ENCODE data around the gene PBX1.

PBX1 gene

DNA sequence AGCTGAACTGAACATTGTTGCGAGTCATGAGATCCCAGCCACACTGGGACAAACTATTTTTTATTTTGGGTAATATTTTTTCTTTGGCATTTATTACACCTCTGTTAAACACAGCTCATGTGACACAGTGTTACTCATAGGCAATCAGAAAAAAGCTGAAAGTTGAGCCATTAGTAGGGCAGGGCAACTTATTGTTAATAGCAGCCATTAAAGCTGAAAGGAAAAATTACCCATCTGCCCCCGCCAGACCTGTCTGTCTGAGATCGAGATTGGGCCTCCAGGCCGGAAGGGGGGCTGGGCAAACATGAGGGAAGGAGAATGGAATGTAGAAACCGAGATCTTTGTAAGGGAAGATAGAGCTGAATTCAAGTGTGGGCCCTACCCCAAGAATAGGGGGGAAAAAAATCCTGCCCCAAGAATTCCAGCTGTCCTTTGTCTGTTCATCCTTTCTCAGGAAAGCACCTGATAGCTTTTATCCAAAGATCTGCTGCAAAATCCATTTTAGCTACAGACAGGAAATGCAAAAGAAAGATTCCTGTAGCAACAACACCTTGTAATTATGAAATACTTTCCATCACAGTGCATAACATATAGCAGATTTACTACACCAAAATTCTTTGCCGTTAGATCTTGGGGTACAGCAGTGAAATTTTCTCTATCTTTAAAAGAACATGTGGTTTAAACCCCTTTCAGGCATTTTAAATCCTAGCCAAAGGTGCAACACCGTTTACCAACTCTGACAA, 212.8 kb downstream of the PBX1 start:
- no peak overlapping the region for H3K4me3 ChIP-seq (ENCODE audit: low read depth, low read length)
- no peak for DNase-seq (ENCODE audit: low read depth)
- TF ChIP-seq, protein P1, sequence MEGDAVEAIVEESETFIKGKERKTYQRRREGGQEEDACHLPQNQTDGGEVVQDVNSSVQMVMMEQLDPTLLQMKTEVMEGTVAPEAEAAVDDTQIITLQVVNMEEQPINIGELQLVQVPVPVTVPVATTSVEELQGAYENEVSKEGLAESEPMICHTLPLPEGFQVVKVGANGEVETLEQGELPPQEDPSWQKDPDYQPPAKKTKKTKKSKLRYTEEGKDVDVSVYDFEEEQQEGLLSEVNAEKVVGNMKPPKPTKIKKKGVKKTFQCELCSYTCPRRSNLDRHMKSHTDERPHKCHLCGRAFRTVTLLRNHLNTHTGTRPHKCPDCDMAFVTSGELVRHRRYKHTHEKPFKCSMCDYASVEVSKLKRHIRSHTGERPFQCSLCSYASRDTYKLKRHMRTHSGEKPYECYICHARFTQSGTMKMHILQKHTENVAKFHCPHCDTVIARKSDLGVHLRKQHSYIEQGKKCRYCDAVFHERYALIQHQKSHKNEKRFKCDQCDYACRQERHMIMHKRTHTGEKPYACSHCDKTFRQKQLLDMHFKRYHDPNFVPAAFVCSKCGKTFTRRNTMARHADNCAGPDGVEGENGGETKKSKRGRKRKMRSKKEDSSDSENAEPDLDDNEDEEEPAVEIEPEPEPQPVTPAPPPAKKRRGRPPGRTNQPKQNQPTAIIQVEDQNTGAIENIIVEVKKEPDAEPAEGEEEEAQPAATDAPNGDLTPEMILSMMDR (IDR thresholded peaks at IDR 0.05; ENCODE audit: low read depth, low read length, missing control alignments), result no peak

DNA sequence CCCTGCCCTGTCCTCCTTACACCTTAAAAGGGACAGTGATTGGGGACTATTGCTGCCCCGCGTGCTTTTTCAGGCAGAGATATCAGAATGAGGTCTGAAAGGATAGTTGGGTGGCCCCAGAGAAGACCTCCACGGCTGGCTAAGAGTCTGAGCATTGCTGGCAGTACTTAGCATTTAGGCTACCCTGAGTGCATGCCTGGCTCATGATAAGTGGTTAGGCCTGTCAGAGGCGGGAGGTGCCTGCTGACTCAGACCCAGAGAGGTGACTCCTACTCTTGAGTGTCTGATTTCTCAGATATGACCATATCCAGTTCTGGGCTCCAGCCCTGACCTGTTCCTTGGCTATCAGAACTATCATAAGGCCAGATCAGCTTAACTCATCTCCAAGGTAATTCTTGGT, 213.7 kb downstream of the PBX1 start:
- no peak overlapping the region for H3K4me3 ChIP-seq (ENCODE audit: low read depth, low read length)
- TF ChIP-seq, protein P1 (IDR thresholded peaks at IDR 0.05; ENCODE audit: low read depth, low read length, missing control alignments), result no peak
- no peak for DNase-seq (ENCODE audit: low read depth)

DNA sequence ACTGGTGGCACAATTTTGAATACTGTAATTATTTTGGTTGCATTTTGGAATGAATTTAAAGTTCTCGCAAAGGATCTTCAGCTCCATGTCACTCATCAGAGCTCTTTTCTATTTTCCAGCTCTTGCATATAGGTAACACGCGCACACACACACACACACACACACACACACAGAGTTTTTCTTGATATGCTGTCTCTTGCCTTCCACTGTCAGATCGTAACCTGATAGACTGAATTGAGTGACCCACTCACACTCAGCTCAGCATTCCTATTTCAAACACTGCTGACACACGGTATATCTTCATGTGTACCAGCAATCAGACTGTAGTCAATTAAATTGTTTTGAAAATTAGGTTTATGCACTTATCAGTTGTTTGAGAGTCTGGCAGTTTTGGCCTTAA, 214.1 kb downstream of the PBX1 start:
- no peak overlapping the region for H3K4me3 ChIP-seq (ENCODE audit: low read depth, low read length)
- TF ChIP-seq, protein P1 (IDR thresholded peaks at IDR 0.05; ENCODE audit: low read depth, low read length, missing control alignments), result no peak
- no peak for DNase-seq (ENCODE audit: low read depth)

DNA sequence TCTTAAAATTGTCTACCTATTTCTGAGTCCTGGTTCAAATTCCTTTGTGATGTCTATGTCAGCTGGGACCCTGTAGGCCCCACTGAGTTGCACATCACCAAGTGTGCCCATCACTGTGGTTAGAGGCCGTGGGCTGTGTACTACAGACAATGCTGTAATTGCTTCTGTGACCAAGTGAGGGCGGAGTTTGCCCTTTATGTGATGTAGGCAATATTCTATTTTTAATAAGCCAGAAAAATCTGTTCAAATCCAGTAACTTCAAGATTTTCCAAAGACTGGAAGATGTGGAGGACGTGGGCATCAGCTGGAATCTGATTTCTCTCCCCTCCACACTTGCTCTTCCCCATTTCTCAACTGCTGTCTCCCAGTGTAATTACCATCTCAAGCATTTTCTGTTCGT, 215.4 kb downstream of the PBX1 start:
- TF ChIP-seq, protein P1 (IDR thresholded peaks at IDR 0.05; ENCODE audit: low read depth, low read length, missing control alignments), result peak; percentile 12
- DNase-seq (ENCODE audit: low read depth), result no peak
- no peak overlapping the region for H3K4me3 ChIP-seq (ENCODE audit: low read depth, low read length)

DNA sequence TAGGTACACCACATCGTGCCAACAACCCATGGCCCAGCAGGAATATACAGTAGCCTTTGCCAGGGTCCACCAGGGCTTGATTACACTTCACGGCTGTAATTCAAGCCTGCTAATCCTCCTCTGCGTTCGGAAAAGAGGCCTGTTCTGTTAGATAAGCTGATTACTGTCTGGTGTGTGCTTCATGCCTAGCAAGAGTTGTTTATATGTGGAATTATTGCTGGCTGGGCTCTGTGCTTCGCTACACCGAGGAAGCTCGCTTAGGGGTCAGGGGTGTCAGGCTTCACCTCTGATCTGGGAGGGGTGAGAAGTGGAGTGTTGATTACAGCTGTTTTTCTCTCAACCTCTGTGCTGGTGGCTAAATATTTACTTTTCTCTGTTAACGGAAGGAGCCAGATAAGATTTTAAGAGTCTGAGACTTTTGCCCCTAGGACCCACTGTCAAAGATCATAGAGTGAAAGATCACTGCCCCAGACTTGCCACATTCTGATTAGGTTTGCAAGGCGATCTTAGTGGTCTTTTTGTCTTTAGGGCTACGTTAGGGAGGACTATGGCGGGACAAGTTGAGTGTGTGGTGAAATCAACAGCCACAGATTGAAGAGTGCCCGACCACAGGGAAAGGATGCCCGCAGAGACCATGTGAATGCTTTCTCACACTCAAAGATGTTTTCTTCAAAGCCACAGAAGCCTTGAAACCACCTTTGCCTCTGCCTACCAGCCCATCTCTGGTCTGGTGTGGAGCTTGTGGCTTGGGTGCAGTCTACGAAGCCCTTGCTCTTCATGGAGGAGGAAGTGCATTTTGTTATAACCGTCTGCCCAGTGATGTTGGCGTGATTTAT, 216.1 kb downstream of the PBX1 start:
- TF ChIP-seq, protein P1 (IDR thresholded peaks at IDR 0.05; ENCODE audit: low read depth, low read length, missing control alignments), result no peak
- H3K4me3 ChIP-seq (ENCODE audit: low read depth, low read length), result no peak overlapping the region
- DNase-seq (ENCODE audit: low read depth), result no peak

DNA sequence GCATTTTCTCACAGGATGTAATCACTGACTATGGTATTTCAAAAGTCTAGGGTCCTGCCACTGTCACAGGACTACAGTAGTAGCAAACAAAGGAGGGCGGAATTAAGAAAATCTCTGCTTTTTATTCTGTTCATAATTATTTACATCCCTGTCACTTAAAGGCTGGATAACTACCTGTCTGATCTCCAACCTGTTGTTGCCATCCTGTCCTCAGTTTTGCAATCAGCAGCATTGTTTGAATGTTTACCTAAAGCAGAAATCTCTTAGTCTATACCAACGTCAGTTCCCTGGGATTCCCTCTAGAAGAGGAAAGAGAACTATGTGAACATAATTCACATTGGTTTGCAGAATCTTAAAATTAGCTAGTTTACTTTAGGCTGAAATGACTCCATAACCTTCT, 218.5 kb downstream of the PBX1 start:
- no peak for DNase-seq (ENCODE audit: low read depth)
- TF ChIP-seq, protein P1 (IDR thresholded peaks at IDR 0.05; ENCODE audit: low read depth, low read length, missing control alignments), result no peak
- no peak overlapping the region for H3K4me3 ChIP-seq (ENCODE audit: low read depth, low read length)
